ENCODE results near the gene NEGR1. TPM values are rescaled to one million over a fixed set of nuclear protein-coding genes. Genes with fewer than 3 reads are reported as not detected.

NEGR1 gene
- total and polyA plus RNA-seq, 2 experiments from 2014 or later, result 1.0 to 2.8 TPM

- Histone ChIP-seq H4K20me1 (ENCODE audit: insufficient read depth, poor library complexity, severe bottlenecking) (no peaks in the 10 kb centered on the region), H3K27ac (no peak overlapping the region), H3K9me3 (ENCODE audit: low read depth) (no peaks in the 10 kb centered on the region), H3K4me2 (no peak overlapping the region), H3K27me3 (no peaks in the 10 kb centered on the region), H3K36me3 (replicated peaks; ENCODE audit: insufficient read depth, low read depth) (no peaks in the 10 kb centered on the region), H3K4me1 (ENCODE audit: insufficient read depth) (no peaks in the 10 kb centered on the region), H3K4me3 (no peak overlapping the region), H3K9me2 (replicated peaks; ENCODE audit: insufficient read depth) (no peaks in the 10 kb centered on the region), H3K79me2 (no peaks in the 10 kb centered on the region), H2AFZ (no peak overlapping the region)
- 76% methylated on average over 2 of the region's 2 CpGs for WGBS (ENCODE audit: low lambda C conversion rate, missing lambda C conversion rate)
- no peak for DNase-seq (ENCODE audit: low spot score)
- TF ChIP-seq, protein P1, sequence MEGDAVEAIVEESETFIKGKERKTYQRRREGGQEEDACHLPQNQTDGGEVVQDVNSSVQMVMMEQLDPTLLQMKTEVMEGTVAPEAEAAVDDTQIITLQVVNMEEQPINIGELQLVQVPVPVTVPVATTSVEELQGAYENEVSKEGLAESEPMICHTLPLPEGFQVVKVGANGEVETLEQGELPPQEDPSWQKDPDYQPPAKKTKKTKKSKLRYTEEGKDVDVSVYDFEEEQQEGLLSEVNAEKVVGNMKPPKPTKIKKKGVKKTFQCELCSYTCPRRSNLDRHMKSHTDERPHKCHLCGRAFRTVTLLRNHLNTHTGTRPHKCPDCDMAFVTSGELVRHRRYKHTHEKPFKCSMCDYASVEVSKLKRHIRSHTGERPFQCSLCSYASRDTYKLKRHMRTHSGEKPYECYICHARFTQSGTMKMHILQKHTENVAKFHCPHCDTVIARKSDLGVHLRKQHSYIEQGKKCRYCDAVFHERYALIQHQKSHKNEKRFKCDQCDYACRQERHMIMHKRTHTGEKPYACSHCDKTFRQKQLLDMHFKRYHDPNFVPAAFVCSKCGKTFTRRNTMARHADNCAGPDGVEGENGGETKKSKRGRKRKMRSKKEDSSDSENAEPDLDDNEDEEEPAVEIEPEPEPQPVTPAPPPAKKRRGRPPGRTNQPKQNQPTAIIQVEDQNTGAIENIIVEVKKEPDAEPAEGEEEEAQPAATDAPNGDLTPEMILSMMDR (IDR thresholded peaks at IDR 0.05; ENCODE audit: poor library complexity), result no peak
- TF ChIP-seq EZH2phosphoT487 (IDR thresholded peaks at IDR 0.05; ENCODE audit: low read depth, severe bottlenecking, unreplicated experiment), result no peak
- TF ChIP-seq EZH2 (IDR thresholded peaks at IDR 0.05; ENCODE audit: borderline replicate concordance), result no peak
Measured at GRCh38 chr1:72100771-72101170, 181.6 kb downstream of the NEGR1 start.

DNA sequence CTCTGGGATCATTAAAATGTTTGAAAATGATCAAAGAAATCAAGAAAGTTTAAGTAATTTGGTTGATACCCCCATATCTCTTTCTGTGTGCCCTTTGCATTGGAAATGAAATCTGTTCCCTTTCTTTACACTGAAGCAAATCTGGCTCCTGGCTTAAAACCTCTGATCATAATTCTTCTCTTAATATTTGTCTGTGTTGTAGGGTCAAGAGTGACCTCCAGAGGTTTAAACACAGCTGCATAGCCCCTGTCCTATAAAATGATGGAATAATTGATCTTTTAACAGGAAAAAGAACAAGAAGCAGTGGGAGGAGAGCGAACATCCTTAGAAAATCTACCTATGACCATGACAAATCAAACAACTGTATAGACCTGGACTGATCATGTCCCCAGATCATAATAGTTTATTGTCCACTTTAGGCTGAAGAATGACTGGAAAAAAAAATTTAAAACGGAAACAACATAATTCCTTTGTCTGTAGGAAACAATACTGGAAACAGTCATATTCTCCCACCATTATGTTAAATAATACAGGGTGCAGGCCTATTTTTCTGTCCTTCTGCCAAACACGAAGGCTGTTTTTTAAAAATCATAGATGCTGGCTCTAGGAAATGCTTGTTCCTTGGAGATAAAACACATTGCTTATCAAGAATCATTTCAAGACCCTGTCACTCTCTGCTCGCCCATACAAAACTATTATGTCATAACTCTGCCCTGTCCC is 184.3 kb downstream of the NEGR1 start:
- Histone ChIP-seq H3K4me3 (no peak overlapping the region), H3K9me2 (replicated peaks; ENCODE audit: insufficient read depth) (no peaks in the 10 kb centered on the region), H3K27ac (no peak overlapping the region), H3K27me3 (no peaks in the 10 kb centered on the region), H2AFZ (no peak overlapping the region), H4K20me1 (ENCODE audit: insufficient read depth, poor library complexity, severe bottlenecking) (no peaks in the 10 kb centered on the region), H3K4me1 (ENCODE audit: insufficient read depth) (no peaks in the 10 kb centered on the region), H3K9me3 (ENCODE audit: low read depth) (no peaks in the 10 kb centered on the region), H3K36me3 (replicated peaks; ENCODE audit: insufficient read depth, low read depth) (no peaks in the 10 kb centered on the region), H3K4me2 (no peak overlapping the region), H3K79me2 (no peaks in the 10 kb centered on the region)
- TF ChIP-seq EZH2 (IDR thresholded peaks at IDR 0.05; ENCODE audit: borderline replicate concordance), result no peak
- TF ChIP-seq, protein P1 (IDR thresholded peaks at IDR 0.05; ENCODE audit: poor library complexity), result no peak
- no peak for TF ChIP-seq EZH2phosphoT487 (IDR thresholded peaks at IDR 0.05; ENCODE audit: low read depth, severe bottlenecking, unreplicated experiment)
- DNase-seq (ENCODE audit: low spot score), result no peak
- WGBS (ENCODE audit: low lambda C conversion rate, missing lambda C conversion rate), result 85% methylated on average over 4 of the region's 4 CpGs

- no peaks in the 10 kb centered on the region for H3K9me3 ChIP-seq (ENCODE audit: low read depth)
- WGBS (ENCODE audit: low lambda C conversion rate, missing lambda C conversion rate), result 87% methylated on average over 2 of the region's 2 CpGs
- no peaks in the 10 kb centered on the region for H3K27me3 ChIP-seq
- H3K4me3 ChIP-seq, result no peak overlapping the region
- no peaks in the 10 kb centered on the region for H4K20me1 ChIP-seq (ENCODE audit: insufficient read depth, poor library complexity, severe bottlenecking)
- H3K4me2 ChIP-seq, result no peak overlapping the region
- TF ChIP-seq EZH2phosphoT487 (IDR thresholded peaks at IDR 0.05; ENCODE audit: low read depth, severe bottlenecking, unreplicated experiment) (no peak), EZH2 (IDR thresholded peaks at IDR 0.05; ENCODE audit: borderline replicate concordance) (no peak)
- TF ChIP-seq, protein P1 (IDR thresholded peaks at IDR 0.05; ENCODE audit: poor library complexity), result no peak
- no peak overlapping the region for H2AFZ ChIP-seq
- no peaks in the 10 kb centered on the region for H3K9me2 ChIP-seq (replicated peaks; ENCODE audit: insufficient read depth)
- DNase-seq (ENCODE audit: low spot score), result no peak
- no peak overlapping the region for H3K27ac ChIP-seq
- H3K36me3 ChIP-seq (replicated peaks; ENCODE audit: insufficient read depth, low read depth), result no peaks in the 10 kb centered on the region
- H3K4me1 ChIP-seq (ENCODE audit: insufficient read depth), result no peaks in the 10 kb centered on the region
- no peaks in the 10 kb centered on the region for H3K79me2 ChIP-seq
Measured at GRCh38 chr1:72094209-72094608, 188.1 kb downstream of the NEGR1 start.

Measured in hepatocyte (in vitro differentiated cells).